GM23338 (cell line): ENCODE measurements around the gene NUSAP1. TPM values are rescaled to one million over a fixed set of nuclear protein-coding genes. Genes with fewer than 3 reads are reported as not detected.

Experiments used
- ATAC-seq: fragments of 200-7000 bp; cut with Tn5 transposase; 3 replicates; pipeline ENCODE4 v1.9.1; 2020
- DNase-seq: peaks from one replicate; pipeline ENCODE4 v3.0.0-alpha.2; 2015; ENCODE audit warnings: low spot score
- H2AFZ ChIP-seq: fragments of 200-600 bp; sonication (generic); 2 replicates; pipeline ENCODE4 v1.8.0; 2016; ENCODE audit warnings: antibody characterized with exemption, mild to moderate bottlenecking, moderate library complexity
- H3F3A ChIP-seq: fragments of 200-600 bp; sonication (generic); replicated peaks from 2 replicates; pipeline ENCODE4 v1.8.0; 2017; ENCODE audit warnings: antibody characterized with exemption, mixed run types, low read depth
- H3K27ac ChIP-seq: fragments of 200-600 bp; sonication (generic); 2 replicates; pipeline ENCODE4 v1.6.1; 2016; ENCODE audit warnings: low read depth
- H3K27me3 ChIP-seq: fragments of 200-600 bp; sonication (generic); 2 replicates; pipeline ENCODE4 v1.8.0; 2016; ENCODE audit warnings: mild to moderate bottlenecking, mixed run types, moderate library complexity; ENCODE audit not compliant: insufficient read depth
- H3K36me3 ChIP-seq: fragments of 200-600 bp; sonication (generic); 2 replicates; pipeline ENCODE4 v1.8.0; 2016; ENCODE audit warnings: mild to moderate bottlenecking; ENCODE audit not compliant: insufficient read depth
- H3K4me1 ChIP-seq: fragments of 200-600 bp; sonication (generic); 2 replicates; pipeline ENCODE4 v1.8.0; 2016; ENCODE audit warnings: mild to moderate bottlenecking, moderate library complexity; ENCODE audit not compliant: insufficient read depth
- H3K4me2 ChIP-seq: fragments of 200-600 bp; sonication (generic); 2 replicates; pipeline ENCODE4 v1.7.1; 2017; ENCODE audit warnings: mixed run types
- H3K4me3 ChIP-seq: fragments of 200-600 bp; sonication (generic); 2 replicates; pipeline ENCODE4 v1.6.1; 2016; ENCODE audit warnings: mixed run types
- H3K79me2 ChIP-seq: fragments of 200-600 bp; sonication (generic); replicated peaks from 2 replicates; pipeline ENCODE4 v1.8.0; 2017; ENCODE audit warnings: mild to moderate bottlenecking; ENCODE audit not compliant: insufficient read depth
- H3K9me2 ChIP-seq: fragments of 200-600 bp; sonication (generic); 2 replicates; pipeline ENCODE4 v1.8.0; 2017; ENCODE audit not compliant: insufficient read depth
- H4K20me1 ChIP-seq: fragments of 200-600 bp; sonication (generic); replicated peaks from 2 replicates; pipeline ENCODE4 v1.8.0; 2017; ENCODE audit warnings: mild to moderate bottlenecking; ENCODE audit not compliant: insufficient read depth
- H3K27ac Mint-ChIP-seq: 2 replicates; pipeline ENCODE4 v1.8.0; 2020; ENCODE audit warnings: inconsistent platforms, mild to moderate bottlenecking, moderate library complexity, mixed read lengths
- H3K27me3 Mint-ChIP-seq: 3 replicates; pipeline ENCODE4 v1.8.0; 2022; ENCODE audit warnings: low read depth, mild to moderate bottlenecking, moderate library complexity, mixed read lengths, inconsistent platforms; ENCODE audit not compliant: insufficient read depth, poor library complexity
- H3K36me3 Mint-ChIP-seq: 3 replicates; pipeline ENCODE4 v1.8.0; 2021; ENCODE audit warnings: low read depth, mild to moderate bottlenecking, inconsistent platforms, moderate library complexity, mixed read lengths
- H3K4me1 Mint-ChIP-seq: 3 replicates; pipeline ENCODE4 v1.8.0; 2020; ENCODE audit warnings: mild to moderate bottlenecking, inconsistent platforms, mixed read lengths
- H3K4me3 Mint-ChIP-seq: 3 replicates; pipeline ENCODE4 v1.8.0; 2021; ENCODE audit warnings: moderate library complexity, mild to moderate bottlenecking, inconsistent platforms, mixed read lengths
- H3K9me3 Mint-ChIP-seq: 3 replicates; pipeline ENCODE4 v1.8.0; 2020; ENCODE audit warnings: moderate library complexity, mild to moderate bottlenecking, inconsistent platforms, mixed read lengths
- CREB1 ChIP-seq: fragments of 250-450 bp; sonication (Bioruptor Pico); IDR thresholded peaks from 2 replicates; pipeline ENCODE4 v1.5.0; 2020; ENCODE audit warnings: low read depth, mild to moderate bottlenecking, moderate library complexity
- EZH2 ChIP-seq: fragments of 200-600 bp; sonication (generic); IDR thresholded peaks from one replicate; pipeline ENCODE4 v1.8.0; 2017; ENCODE audit warnings: antibody characterized with exemption, mild to moderate bottlenecking, low read depth; ENCODE audit not compliant: unreplicated experiment
- EZH2phosphoT487 ChIP-seq: fragments of 200-600 bp; sonication (generic); IDR thresholded peaks from one replicate; pipeline ENCODE4 v1.8.1; 2018; ENCODE audit warnings: antibody characterized with exemption; ENCODE audit not compliant: unreplicated experiment
- JUNB ChIP-seq: IDR thresholded peaks from one replicate; pipeline ENCODE4 v1.6.1; 2016; ENCODE audit warnings: antibody characterized with exemption; ENCODE audit not compliant: unreplicated experiment
- NANOG ChIP-seq: IDR thresholded peaks from 2 replicates; pipeline ENCODE4 v1.6.1; 2016; ENCODE audit warnings: antibody characterized with exemption, borderline replicate concordance
- POLR2AphosphoS5 ChIP-seq: IDR thresholded peaks from 2 replicates; pipeline ENCODE4 v1.6.1; 2016; ENCODE audit warnings: antibody characterized with exemption, low read depth
- REST ChIP-seq: IDR thresholded peaks from one replicate; pipeline ENCODE4 v1.6.1; 2018; ENCODE audit warnings: antibody characterized with exemption; ENCODE audit not compliant: unreplicated experiment
- STAT1 ChIP-seq: IDR thresholded peaks from one replicate; pipeline ENCODE4 v1.6.1; 2016; ENCODE audit warnings: antibody characterized with exemption; ENCODE audit not compliant: unreplicated experiment
- ZNF114 ChIP-seq: fragments of 250-450 bp; sonication (Bioruptor Pico); IDR thresholded peaks from 2 replicates; pipeline ENCODE4 v1.5.0; 2020; ENCODE audit warnings: mild to moderate bottlenecking, moderate library complexity
- ZNF331 ChIP-seq: fragments of 250-450 bp; sonication (Bioruptor Pico); IDR thresholded peaks from 2 replicates; pipeline ENCODE4 v1.5.0; 2020; ENCODE audit warnings: low read depth, mild to moderate bottlenecking, moderate library complexity
- ZNF462 ChIP-seq: fragments of 250-450 bp; sonication (Bioruptor Pico); IDR thresholded peaks from 2 replicates; pipeline ENCODE4 v1.5.0; 2020; ENCODE audit warnings: mild to moderate bottlenecking, moderate library complexity
- polyA plus RNA-seq: library from polyadenylated mRNA; unstranded; fragments of >200 nt; fragmentation: Nextera tagmentation; extraction: Ambion mirVana; gene quantifications from 2 replicates; pipeline ENCODE4 v1.2.1, GENCODE V29; 2016
- total RNA-seq: library from RNA; depleted of rRNA; stranded (reverse); fragments of >200 nt; shearing (Covaris generic); gene quantifications from 2 replicates; pipeline ENCODE4 v1.2.3, GENCODE V29; 2014
- TF ChIP-seq, protein P1 (sequence below): IDR thresholded peaks from 2 replicates; pipeline ENCODE4 v1.6.1; 2016; ENCODE audit warnings: antibody characterized with exemption

Gene NUSAP1
- total and polyA plus RNA-seq, 2 experiments from 2014 or later, result 126 to 272 TPM

- TF ChIP-seq REST, result no peak
Observed at GRCh38 chr15:41354371-41354770, 21.7 kb downstream of the NUSAP1 start (continued).

DNA sequence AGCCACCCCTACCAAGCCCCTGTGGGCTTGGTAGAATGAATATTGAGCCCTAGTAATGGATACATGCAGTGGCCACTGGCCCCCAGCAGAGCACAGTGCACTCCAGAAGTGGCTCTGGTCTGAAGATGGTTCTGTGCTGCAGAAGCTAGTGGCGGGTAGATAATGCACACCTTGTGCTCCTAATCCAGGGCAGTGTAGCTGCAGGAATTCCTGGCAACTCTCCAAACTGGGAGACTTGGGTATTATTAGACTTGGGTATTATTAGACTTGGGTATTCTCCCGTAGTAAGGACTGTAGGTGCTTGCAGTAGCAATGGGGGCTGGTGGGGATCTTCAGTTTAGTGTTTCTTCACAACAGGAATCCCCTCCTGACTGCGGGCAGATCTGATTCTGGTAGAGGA lies 34.7 kb downstream of the NUSAP1 start:
- H3K4me3 Mint-ChIP-seq, result no peak overlapping the region
- peaks cover 8% of the 10 kb centered on the region; the same call in 1 of the 2 replicates for H4K20me1 ChIP-seq
- no peak overlapping the region for H2AFZ ChIP-seq
- no peaks in the 10 kb centered on the region for H3K9me3 Mint-ChIP-seq
- H3K27me3 Mint-ChIP-seq, result peaks cover 2% of the 10 kb centered on the region
- H3K79me2 ChIP-seq, result no peaks in the 10 kb centered on the region
- no peaks in the 10 kb centered on the region for H3K4me1 Mint-ChIP-seq
- H3K4me1 ChIP-seq, result no peaks in the 10 kb centered on the region
- no peak overlapping the region for H3K4me2 ChIP-seq
- H3K4me3 ChIP-seq, result no peak overlapping the region
- DNase-seq (no peak), ATAC-seq (no peak)
- no peak overlapping the region for H3K27ac Mint-ChIP-seq
- no peak overlapping the region for H3K27ac ChIP-seq
- peaks cover 63% of the 10 kb centered on the region for H3K36me3 ChIP-seq
- H3K27me3 ChIP-seq, result no peaks in the 10 kb centered on the region
- H3F3A ChIP-seq, result no peaks in the 10 kb centered on the region
- H3K36me3 Mint-ChIP-seq, result peaks cover 76% of the 10 kb centered on the region
- H3K9me2 ChIP-seq, result no peaks in the 10 kb centered on the region
- TF ChIP-seq EZH2 (no peak), ZNF331 (CRISPR knock-in tag) (no peak), REST (no peak), EZH2phosphoT487 (no peak), ZNF462 (CRISPR knock-in tag) (no peak), CREB1 (CRISPR knock-in tag) (no peak), NANOG (no peak), POLR2AphosphoS5 (no peak), ZNF114 (CRISPR knock-in tag) (no peak), STAT1 (no peak), JUNB (no peak)
- TF ChIP-seq, protein P1, sequence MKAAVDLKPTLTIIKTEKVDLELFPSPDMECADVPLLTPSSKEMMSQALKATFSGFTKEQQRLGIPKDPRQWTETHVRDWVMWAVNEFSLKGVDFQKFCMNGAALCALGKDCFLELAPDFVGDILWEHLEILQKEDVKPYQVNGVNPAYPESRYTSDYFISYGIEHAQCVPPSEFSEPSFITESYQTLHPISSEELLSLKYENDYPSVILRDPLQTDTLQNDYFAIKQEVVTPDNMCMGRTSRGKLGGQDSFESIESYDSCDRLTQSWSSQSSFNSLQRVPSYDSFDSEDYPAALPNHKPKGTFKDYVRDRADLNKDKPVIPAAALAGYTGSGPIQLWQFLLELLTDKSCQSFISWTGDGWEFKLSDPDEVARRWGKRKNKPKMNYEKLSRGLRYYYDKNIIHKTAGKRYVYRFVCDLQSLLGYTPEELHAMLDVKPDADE, result no peak
